GM18868 (cell line): ENCODE results near the gene RUNX3.

Experiments used
- ATAC-seq: cut with Tn5 transposase; IDR thresholded peaks from one replicate; pipeline ENCODE4 v1.9.1; 2021; ENCODE audit warnings: mild to moderate bottlenecking, moderate library complexity; ENCODE audit not compliant: unreplicated experiment

RUNX3 gene

DNA sequence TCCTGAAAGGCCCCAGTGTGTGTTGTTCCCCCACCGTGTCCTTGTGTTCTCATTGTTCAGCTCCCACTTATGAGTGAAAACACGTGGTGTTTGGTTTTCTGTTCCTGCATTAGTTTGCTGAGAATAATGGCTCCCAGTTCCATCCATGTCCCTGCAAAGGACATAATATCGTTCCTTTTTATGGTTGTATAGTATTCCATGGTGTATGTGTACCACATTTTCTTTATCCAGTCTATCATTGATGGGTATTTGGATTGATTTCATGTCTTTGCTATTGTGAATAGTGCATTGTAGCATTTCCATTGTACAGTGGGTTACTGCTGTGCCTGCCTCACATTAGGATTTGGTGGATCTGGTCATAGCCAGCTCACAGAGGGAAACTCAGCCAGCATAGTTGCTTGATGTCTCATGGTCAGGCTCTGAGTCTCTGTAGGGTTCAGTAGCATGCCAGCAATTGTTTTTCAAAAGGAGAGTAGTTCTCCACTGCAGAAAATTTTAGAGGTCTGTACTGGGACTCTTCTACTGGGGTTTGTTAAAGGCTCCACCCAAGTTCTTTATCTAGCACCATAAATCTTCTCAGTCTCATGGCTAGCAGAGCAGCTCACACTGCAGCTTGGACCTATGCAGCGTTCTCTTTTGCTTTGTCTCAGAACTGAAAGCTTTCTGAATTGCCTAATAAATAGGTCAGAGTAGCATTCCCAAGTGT is 41.0 kb downstream of the RUNX3 start:
- ATAC-seq = no peak

DNA sequence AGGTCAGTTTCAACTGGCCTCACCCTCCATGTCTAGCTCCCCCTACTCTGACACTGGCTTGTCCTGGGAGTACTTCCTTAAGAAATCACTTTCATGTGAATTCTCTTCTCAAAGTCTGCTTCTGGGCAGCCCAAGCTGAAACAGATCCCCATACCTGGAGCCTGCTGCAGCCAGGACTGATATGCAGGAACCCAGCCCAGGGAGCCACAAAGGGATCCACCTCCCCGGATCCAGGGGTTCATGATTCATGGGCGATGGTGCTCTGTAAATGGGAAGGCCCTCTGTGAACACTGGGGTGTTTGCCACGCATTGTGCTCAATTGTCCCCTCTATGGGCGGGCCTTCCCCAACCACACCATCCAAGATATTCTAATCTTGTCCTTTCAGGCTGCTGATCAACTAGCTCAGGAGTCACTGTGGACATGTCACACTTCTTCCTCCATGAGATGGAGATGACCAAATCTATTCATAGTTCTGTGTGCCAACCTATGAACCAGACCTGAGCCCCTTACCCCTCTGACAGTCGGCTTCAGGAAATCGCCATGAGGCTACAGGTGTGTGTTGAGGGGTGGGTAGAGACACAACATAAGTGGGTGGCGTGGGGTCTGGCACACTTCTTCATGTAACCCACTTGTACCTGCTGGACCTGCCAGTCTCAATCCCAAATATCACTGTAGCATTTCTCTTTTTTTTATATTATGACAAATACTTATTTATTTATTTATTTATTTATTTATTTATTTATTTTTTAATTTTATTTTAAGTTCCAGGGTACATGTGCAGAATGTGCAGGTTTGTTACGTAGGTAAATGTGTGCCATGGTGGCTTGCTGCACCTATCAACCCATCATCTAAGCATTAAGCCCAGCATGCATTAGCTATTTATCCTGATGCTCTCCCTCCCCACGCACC is 41.8 kb downstream of the RUNX3 start:
- no peak for ATAC-seq

DNA sequence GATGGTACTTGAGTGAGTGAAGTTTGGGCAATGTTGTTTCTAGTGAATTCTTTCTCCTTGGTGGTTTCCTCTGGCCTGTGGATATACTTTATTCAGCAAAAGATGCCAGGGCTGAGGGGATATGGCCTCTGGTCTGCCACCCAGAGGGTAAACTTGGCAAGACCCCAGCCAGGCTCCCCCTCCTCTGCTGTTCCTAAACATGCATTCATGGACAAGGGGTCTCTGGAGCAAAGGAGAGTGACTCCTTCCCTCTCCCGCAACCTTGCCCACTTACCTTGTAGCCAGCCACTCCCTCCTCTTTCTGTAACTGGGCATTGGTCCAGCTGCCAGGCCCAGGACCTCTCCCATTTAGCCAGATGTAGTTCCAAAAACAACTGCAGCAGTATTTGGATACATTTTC is 43.8 kb downstream of the RUNX3 start:
- no peak for ATAC-seq

DNA sequence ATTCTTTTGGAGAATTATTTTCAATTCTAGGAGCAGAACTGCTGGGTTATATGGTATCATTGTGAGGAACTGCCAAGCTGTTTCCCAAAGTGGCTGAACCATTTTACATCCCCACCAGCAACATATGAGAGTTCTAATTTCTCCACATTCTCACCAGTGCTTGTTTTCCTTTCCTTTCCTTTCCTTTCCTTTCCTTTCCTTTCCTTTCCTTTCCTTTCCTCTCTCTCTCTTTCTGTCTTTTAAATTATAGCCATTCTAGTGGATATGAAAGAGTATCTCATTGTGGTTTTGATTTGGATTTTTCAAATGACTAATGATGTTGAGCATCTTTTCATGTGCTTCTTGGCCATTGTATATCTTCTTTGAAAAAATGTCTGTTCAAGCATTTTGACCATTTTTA is 45.3 kb downstream of the RUNX3 start:
- no peak for ATAC-seq

DNA sequence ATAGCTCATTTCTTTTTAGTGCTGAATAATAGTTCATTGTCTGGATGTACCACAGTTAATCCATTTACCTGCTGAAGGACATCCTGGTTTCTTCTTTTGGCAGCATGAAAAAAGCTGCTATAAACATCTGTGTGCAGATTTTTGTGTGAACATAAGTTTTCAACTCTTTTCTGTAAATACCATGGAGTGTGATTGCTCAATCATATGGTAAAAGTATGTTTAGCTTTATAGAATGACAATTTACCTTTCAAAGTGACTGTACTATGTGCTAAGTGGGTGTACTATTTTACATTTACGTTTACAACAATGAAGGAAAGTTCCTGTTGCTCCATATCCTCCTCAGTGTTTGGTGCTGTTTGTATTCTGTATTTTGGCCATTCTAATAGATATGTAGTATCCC is 49.0 kb downstream of the RUNX3 start:
- ATAC-seq = no peak

DNA sequence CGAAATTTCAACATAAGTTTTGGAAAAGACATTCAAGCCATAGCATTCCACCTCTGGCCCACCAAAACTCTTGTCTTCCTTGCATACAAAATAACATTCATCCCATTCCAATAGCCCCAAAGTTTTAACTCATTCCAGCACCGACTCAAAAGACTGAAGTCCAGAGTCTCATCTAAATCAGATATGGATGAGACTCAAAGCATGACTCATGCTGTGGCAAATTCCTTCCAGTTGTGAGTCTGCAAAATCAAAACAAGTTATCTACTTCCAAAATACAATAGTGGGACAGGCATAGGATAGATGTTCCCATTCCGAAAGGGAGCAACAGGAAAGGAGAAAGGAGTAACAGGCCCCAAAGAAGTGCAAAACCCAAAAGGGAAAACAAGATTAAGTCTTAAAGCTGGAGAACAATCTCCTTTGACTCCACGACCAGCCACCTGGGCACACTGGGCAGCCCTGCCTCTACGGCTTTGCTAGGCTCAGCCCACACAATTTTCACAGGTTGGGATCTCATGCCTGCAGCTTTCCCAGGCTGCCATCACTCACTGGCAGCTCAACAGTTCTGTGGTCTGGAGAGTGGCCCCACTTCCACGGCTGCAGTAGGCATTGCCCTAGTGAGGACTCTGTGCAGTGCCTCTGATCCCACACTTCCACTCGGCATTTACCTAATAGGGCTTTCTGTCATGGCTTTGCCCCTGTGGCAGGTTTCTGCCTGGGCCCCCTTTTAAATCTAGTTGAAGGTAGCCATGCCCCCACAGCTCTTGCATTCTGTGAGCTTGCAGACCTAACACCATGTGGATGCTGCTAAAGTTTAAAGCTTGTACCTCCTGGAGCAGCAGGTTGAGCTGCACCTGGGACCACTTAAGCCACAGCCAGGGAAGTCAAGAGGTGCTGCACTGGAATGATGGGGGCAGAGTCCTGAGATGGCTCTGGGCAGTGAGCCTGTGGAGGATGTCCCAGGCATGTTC is 51.0 kb downstream of the RUNX3 start:
- no peak for ATAC-seq

DNA sequence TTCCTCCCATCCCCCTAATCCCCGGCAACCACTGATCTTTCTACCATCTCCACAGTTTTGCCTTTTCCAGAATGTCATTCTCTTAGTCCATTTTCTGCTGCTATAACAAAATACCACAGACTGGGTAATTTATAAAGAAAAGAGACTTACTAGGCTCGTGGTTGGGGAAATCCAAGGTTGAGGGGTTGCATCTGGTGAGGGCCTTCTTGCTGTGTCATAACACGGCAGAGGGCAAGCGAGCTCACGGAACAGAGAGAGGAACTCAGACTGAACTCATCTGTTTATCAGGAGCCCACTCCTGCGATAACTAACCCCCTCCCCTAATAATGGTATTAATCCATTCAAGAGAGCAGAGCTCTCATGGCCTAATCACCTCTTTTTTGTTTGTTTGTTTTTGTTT is 52.0 kb downstream of the RUNX3 start:
- no peak for ATAC-seq

DNA sequence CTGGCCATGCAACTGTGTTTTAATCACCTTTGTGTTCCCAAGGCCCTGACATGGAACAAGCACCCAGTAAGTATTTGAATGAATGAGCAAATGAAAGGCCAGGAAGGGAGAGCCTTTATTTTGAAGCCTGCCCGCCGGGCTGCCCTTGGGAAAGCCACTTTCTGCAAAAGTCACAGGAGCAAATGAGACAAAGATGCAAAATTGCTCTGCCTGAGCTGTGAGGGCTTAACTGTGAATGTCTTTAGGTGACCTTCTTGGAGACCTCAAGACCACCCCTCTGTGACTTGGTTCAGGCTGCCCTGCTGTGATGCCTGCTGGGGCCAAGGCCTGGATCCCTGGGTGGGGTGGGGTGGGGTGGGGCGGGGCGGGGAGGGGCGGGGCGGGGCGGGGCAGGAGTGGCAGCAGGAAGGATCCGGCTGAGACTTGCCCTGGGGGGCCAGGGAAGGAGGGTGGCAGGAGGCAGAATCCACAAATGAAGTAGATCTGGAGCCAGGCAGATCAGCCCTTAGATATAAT is 54.0 kb downstream of the RUNX3 start:
- ATAC-seq = no peak

DNA sequence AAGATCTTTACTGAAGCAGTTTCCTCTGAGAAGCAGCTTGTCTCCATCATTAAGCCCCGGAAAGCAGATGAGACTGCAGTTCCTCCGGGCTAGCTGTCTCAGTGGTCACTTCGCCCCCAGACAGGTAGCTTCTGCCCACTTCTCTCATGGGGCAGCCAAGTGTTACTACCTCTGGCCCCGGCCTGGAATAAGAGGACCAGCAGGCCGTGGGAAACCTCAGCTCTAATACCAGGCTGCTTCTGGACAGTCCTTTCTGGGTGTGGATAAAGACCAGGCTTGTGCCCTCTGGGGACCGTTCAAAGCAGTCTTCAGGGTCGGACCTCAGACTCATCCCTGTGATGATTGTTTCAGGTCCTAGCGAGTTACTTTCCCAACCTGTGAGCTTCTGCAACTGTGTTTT is 54.8 kb downstream of the RUNX3 start:
- ATAC-seq = no peak

DNA sequence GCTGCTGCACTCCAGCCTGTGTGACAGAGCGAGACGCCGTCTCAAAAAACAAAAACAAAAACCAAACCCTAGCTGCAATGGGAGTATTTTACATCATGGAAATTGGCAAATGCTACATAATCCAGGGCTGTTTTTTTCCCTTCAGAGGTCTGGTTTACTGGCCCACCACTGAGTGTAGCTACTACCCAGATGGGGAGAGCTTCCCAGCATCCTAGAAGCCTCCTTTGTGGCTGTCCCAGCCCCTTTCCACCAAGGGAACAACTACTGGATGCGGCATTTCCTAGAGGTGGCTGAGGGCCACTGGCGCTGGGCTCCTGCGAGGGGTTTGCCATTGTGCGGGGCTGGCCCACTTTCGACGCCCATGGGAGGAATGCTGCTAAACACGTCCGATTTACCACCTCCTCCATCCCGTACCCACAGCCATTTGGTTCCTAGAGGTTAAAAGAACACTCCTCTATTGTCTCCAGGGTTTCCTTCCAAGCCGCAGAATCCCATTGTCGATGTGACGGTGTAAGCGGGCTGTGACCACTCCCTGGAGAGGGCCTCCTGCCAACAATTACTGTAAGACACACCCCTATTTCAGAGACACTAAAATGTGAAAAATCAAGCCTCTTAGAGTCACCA is 55.4 kb downstream of the RUNX3 start:
- ATAC-seq = no peak

DNA sequence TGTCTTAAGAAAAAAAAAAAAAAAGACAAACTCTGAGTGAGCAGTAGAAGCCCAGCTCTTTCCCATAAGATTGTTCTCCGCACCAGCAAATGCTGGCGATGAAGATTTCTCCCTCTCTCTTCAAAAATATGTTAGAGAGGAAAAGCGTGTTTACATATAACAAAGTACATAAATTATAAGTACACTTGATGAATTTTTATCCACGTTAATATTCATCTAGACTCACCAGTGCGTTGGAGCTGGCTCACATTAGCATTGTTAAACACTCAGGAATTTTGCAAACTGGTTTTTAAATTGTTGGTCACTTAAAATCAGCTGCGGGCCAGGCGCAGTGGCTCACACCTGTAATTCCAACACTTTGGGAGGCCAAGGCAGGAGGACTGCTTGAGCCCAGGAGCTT is 56.0 kb downstream of the RUNX3 start:
- no peak for ATAC-seq

DNA sequence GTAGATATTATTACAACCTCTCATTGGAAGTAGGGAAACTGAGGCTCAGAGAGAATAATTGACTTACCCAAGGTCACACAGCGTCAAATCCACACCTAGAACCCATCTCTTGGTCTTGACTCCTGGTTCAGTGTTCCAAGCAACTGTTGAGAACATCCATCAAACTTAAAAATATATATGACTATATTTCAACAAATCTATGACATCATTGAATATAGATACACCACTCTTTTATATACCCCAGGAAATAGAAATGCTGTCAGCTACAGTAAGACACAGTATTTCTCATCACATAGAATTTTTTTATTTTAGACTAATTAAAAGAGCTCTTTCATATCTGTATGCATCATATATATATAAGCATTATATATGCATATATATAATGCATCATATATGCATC is 56.9 kb downstream of the RUNX3 start:
- no peak for ATAC-seq

DNA sequence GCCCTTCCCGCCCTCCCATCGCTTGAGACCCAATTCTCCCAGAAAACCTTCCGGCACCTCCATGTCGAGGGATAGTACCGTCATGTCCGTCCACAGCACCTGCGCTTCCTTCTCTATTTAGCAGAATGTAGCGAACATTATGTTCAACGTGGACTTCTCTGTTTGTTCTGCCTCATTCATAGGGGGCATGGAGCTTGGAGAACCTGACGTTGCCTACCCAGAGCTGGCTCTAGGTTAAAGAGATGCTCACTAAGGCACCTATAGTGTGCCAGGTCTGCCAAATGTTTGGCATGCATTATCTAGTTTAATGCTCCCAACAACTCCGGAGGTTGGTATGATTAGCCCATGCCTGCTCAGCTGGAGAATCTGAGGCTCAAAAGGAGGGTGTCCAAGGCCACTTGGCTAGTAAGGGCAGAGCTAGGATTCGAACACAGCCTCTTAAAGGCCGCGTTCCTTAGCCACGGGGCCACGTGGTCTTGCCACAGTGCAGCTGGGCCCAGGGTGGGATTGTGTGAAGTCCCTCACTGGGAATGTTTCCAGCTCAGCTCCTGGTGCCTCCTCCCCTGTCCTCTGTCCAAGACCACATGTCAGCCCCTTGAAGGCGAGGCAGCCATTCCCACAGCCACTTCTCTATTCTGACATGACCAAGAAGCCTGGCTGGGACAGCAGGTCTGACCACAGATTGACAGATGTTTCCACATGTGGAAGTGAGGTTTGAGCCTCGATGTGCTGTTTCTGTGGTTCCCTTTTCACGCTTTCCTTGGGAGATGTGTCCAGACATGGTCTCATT is 57.8 kb downstream of the RUNX3 start:
- ATAC-seq = no peak

DNA sequence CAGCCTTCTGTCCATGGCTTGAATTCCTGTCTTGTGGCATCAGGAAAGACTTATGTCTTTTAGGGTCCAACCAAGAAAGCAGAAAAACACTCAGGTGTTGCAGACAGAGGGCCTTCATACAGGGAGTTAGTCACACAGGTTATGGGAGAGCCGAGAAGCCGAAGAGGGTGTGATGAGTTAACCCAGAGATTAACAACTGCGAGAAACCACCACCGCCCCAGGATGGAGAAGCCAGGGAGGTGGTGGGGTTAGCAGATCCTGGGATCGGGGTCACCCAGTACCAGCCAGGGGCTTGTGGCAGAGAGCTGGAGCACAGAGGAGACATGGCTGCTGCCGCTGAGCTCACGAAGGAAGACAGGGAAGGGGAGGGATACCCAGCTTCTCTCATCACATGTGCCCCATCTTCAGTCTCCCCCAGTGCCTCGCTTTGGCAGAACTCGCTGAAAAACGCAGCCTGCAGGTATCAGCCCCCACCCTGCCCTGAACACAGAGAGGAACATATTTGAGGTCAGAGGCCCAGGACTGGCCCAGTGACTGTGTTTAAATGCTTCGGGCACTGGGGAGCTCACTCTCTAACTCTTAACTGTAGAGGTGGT is 58.7 kb downstream of the RUNX3 start:
- no peak for ATAC-seq

DNA sequence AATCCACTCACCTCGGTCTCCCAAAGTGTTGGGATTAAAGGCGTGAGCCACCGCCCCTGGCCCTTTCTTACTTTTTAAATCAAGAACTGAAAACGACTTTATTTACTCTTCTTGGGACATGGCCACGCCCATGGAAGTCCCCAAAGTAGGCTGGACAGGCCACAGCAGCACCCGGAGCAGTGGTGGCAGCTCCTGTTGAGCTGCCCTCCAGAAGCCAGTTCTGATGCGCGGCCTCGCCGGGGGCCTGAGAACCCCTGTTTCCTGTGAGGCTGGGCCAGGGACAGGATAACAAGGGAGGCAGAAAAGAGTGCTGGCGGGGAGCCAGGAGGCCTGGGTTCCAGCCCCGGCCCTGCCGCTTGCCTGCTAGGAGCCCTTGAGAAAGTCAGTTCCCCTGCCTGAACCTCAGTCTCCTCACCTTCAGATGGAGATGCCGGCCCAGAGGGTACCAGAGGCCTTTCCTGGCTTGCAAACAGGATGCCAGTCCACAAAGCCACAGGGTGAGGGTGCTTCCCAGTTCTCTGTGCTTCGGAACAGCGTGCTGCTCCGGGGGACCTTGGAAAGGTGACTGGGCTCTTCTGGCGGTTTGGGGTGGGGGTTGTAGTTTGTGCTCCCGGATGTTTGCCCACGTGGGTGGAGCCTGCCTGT is 59.4 kb downstream of the RUNX3 start:
- ATAC-seq = no peak

DNA sequence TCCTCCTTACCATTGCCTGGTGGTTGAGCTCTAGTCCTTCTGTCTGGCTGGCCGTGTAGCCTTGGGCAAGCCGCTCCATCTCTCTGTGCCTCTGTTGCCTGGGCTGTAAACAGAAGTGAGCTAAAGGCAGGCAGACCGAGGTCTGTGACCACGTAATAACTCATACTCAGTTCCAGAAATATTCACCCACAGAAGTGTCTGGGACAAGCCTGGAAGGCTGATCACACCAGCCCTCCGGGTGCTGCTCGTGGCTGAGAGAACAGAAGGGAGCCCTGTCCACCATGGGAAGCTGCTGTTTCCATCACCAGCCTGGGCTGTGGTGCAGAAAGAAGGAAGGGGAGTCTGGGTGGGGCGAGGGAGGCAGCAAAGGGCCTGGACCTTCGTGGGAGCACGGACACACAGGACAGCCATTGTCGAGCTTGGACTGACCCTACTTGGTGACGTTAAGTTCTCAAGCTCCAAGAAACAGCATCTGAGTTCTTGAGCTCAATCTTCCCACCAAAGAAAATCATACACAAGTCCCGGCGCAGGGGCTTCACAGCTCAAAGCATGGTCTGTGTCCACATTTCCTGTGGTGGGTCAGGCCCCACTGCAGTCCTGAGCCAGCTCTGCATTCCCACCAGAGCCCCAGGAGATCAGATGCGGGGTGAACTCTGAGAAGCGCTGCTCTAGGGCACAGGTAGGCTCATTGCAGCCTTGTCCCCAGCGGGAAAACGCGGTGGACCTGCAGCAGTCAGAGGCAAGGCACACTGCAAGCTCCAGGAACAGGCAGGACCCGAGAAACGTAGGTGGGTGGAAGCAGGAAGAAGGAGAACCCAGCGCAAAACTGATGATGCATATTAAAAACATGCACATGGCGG is 61.8 kb downstream of the RUNX3 start:
- no peak for ATAC-seq

DNA sequence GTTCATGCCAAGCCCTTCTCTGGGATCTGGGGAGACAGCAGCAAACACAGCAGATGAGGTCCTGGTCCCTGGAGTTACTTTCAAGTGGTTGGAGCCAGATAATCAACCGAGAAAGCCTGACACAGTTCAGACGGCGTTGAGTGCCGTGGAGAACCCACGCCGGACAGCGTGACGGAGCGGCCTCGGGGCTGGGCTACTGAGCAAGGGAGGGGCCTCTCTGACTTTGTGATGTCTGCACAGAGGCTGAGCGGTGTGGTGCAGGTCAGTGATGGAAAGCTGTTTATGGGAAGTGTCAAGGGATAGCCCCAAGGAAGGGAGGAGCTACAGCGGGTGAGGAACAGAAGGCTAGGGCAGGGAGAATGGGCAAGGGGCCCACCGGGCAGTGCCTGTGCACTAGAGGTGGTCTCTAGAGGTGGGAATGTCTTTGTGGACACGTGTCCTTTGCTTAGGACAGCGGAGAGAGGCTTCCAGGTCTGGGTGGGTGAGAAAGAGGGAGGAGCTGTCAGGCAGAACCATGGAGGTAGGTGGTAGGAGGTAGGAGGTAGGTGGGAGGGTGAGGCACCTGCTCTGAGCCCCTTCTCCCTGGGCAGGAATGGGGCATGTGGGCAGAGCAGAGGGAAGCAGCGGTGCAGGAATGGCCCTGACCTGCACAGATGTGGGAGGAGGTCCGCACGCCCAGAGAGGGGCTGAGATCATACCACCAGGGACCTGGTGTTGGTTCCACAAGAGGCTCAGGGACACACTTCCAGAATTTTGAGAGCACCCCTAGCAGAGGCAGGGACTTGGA is 62.8 kb downstream of the RUNX3 start:
- no peak for ATAC-seq
